NCI-H146 (cell line): ENCODE measurements around the gene THSD7B.
"Not testable (repeated sequence)": the region's sequence is repeated elsewhere in the genome, so short reads cannot be mapped to it uniquely, and the experiment has no call there.

Experiments
- DNase-seq: peaks from one replicate; lab custom pipeline; 2025; lab: John Stamatoyannopoulos, UW

THSD7B gene

GRCh38 chr2:136957044-136957443 lies 191.7 kb downstream of the THSD7B start:
- DNase-seq = no peak

- DNase-seq = no peak
Observed at GRCh38 chr2:136962105-136962725, 196.9 kb downstream of the THSD7B start.

- no peak for DNase-seq
Observed at GRCh38 chr2:136966485-136966884, 201.1 kb downstream of the THSD7B start.

GRCh38 chr2:136980303-136980702 lies 215.0 kb downstream of the THSD7B start:
- DNase-seq = no peak

GRCh38 chr2:136981689-136982088 lies 216.3 kb downstream of the THSD7B start:
- not testable (repeated sequence) for DNase-seq

GRCh38 chr2:136985044-136985443 lies 219.7 kb downstream of the THSD7B start:
- DNase-seq = no peak

GRCh38 chr2:136986605-136987221 lies 221.4 kb downstream of the THSD7B start:
- no peak for DNase-seq

- DNase-seq = no peak
Observed at GRCh38 chr2:136990316-136990715, 225.0 kb downstream of the THSD7B start.

- no peak for DNase-seq
Observed at GRCh38 chr2:136994793-136995192, 229.4 kb downstream of the THSD7B start.

GRCh38 chr2:136997557-136997956 lies 232.2 kb downstream of the THSD7B start:
- no peak for DNase-seq

- DNase-seq = no peak
Observed at GRCh38 chr2:137000811-137001210, 235.5 kb downstream of the THSD7B start.

- no peak for DNase-seq
Observed at GRCh38 chr2:137002896-137003295, 237.6 kb downstream of the THSD7B start.

- no peak for DNase-seq
Observed at GRCh38 chr2:137005210-137005609, 239.9 kb downstream of the THSD7B start.

- DNase-seq = no peak
Observed at GRCh38 chr2:137007938-137008337, 242.6 kb downstream of the THSD7B start.

GRCh38 chr2:137009953-137010352 lies 244.6 kb downstream of the THSD7B start:
- no peak for DNase-seq

- no peak for DNase-seq
Observed at GRCh38 chr2:137020452-137021196, 255.3 kb downstream of the THSD7B start.

GRCh38 chr2:137021763-137022162 lies 256.4 kb downstream of the THSD7B start:
- no peak for DNase-seq

GRCh38 chr2:137023205-137023604 lies 257.9 kb downstream of the THSD7B start:
- no peak for DNase-seq

GRCh38 chr2:137031731-137032130 lies 266.4 kb downstream of the THSD7B start:
- DNase-seq = no peak

- DNase-seq = no peak
Observed at GRCh38 chr2:137036619-137037018, 271.3 kb downstream of the THSD7B start.

GRCh38 chr2:137039482-137040152 lies 274.3 kb downstream of the THSD7B start:
- no peak for DNase-seq

- no peak for DNase-seq
Observed at GRCh38 chr2:137047369-137047768, 282.0 kb downstream of the THSD7B start.

- no peak for DNase-seq
Observed at GRCh38 chr2:137048455-137048854, 283.1 kb downstream of the THSD7B start.
